LoVo (cell line): ENCODE results near the gene ATP2C2.
"Not testable (repeated sequence)": the region's sequence is repeated elsewhere in the genome, so short reads cannot be mapped to it uniquely, and the experiment has no call there.

Experiments
- DNase-seq: peaks from one replicate; pipeline ENCODE4 v3.0.0-alpha.2; 2016; ENCODE audit warnings: low spot score

The ATP2C2 gene

GRCh38 chr16:84398701-84399100 is 30.4 kb downstream of the ATP2C2 start:
- DNase-seq, result no peak

GRCh38 chr16:84399912-84400311 is 31.6 kb downstream of the ATP2C2 start:
- DNase-seq, result not testable (repeated sequence)

- DNase-seq, result not testable (repeated sequence)
Measured at GRCh38 chr16:84403435-84403834, 35.1 kb downstream of the ATP2C2 start.

GRCh38 chr16:84404324-84404723 is 36.0 kb downstream of the ATP2C2 start:
- no peak for DNase-seq

GRCh38 chr16:84404936-84405639 is 36.8 kb downstream of the ATP2C2 start:
- no peak for DNase-seq

- DNase-seq, result no peak
Measured at GRCh38 chr16:84406006-84406963, 37.9 kb downstream of the ATP2C2 start.

GRCh38 chr16:84407588-84408313 is 39.4 kb downstream of the ATP2C2 start:
- DNase-seq, result no peak

DNA sequence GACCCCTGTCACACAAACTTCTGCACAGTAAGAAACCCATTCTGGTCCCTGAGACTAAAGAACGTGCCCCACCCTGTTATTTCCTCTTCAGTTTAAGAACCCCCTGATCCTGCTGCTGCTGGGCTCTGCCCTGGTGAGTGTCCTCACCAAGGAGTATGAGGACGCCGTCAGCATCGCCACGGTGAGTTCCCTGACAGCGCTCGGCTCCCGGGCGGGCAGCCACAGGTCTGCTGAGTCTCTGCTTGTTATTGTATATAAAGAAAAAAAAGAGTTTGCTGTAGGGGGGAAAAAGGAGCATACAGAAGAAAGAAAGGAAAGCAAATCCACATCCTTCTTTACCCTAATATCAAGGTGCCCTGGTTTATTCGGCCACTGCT is 40.0 kb downstream of the ATP2C2 start:
- DNase-seq, result no peak

- DNase-seq, result no peak
Measured at GRCh38 chr16:84408856-84409255, 40.5 kb downstream of the ATP2C2 start.

DNA sequence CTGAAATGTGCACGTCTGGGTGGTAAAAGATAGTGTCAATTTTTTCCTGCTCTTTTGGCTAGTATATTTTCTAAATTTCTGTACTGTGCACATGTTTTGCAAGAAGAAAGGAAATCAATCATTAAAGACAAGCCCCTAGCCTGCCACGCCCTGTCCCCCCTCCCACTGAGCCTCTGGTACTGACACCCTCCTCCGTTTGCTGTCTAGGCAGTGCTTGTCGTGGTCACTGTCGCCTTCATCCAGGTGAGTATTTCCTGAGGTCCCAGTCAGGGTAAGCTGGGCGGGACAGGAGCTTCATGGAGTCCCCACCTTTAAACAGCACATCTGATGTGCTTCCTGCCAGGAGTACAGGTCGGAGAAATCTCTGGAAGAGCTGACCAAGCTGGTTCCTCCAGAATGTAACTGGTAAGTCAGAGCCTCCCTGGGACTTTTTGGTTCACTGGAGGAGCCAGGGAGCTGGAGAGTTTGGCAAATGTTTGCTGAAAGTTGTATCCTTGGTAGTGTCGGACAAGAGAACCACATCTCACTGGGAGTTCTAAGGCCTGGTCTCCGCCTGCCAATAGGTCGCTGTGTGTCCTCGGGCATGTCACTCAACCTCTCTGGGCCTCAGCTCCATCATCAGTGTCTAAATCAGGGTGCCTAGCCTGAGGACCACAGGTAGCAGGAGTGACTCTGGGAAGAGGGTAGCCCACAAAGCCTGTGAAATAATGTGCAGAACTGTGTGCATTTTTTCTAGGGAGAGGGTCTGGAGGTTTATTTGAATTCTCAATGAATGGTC is 42.2 kb downstream of the ATP2C2 start:
- DNase-seq, result no peak

- no peak for DNase-seq
Measured at GRCh38 chr16:84411768-84412167, 43.4 kb downstream of the ATP2C2 start.

DNA sequence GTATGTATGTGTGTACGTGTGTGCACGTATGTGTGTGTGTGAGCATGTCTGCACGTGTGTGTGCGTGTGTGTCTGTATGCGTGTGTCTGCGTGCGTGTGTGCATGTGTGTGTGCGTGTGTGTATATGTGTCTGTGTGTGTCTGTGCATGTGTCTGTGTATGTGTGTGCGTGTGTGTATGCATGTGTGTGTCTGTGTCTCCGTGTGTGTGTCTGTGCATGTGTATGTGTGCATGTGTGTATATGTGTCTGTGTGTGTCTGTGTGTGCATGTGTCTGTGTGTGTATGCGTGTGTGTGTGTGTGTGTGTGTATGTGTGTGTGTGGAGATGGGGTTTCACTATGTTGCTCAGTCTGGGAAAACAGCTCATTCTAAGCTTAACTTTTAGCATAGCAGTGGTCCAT is 43.9 kb downstream of the ATP2C2 start:
- DNase-seq, result no peak

DNA sequence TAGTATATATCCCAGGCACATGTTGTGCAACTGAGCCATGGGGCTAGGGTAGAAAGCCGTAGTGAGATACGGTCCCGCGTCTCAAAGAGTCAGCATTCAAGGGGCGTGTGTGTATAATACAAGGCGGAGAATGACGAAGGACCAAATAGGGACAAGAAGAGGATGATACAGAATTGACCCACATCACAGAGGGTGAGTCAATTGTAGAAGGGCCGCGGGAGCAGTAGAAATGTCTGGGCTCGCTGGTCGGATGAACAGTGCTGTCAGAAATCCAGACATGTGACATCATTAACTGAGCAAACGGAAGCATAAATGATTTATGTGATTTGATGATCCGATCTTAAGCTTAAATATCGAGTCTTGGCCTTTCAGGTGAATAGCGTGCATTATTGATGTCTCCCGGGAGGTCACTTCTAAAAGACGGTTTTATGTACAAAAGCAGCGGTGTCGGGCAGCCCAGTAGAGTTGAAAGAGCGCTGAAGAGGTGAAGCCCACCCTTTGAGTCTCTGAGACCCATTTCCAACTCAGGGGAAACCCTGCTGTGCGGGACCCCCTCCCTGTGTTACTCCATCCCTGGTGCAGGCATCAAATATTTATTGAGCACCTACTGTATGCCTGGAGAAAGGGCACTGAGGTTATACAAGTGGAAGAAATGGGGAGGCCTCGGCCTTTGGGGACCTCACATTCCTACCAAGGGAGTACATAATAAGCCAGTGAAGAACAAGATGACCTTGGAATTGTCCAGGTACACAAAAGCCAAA is 45.1 kb downstream of the ATP2C2 start:
- DNase-seq, result no peak

DNA sequence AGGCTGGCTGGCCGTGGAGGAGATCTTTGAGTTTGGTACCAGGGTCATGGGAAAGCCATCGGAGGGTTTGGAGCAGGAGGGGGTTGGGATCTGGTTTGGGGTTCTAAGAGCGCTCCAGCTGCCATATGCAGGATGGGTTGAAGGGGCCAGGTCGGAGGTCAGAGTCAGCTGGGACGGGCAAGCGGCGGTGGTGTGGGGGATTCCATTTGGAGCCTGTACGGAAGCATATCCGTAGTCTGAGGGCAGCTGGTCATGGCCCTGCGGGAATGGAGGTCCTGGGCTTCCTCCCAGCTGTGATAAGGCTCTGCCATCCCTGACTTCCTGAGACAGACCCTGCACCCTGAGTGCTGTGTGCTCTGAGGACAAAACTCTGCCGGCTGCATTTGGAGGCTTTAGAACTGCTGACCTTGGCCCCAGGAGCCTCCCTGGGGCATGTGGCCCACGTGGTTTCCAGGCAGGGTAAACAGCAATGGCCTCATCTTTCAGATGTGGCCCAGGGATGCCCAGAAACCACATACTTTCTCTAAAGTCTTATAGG is 46.5 kb downstream of the ATP2C2 start:
- no peak for DNase-seq

DNA sequence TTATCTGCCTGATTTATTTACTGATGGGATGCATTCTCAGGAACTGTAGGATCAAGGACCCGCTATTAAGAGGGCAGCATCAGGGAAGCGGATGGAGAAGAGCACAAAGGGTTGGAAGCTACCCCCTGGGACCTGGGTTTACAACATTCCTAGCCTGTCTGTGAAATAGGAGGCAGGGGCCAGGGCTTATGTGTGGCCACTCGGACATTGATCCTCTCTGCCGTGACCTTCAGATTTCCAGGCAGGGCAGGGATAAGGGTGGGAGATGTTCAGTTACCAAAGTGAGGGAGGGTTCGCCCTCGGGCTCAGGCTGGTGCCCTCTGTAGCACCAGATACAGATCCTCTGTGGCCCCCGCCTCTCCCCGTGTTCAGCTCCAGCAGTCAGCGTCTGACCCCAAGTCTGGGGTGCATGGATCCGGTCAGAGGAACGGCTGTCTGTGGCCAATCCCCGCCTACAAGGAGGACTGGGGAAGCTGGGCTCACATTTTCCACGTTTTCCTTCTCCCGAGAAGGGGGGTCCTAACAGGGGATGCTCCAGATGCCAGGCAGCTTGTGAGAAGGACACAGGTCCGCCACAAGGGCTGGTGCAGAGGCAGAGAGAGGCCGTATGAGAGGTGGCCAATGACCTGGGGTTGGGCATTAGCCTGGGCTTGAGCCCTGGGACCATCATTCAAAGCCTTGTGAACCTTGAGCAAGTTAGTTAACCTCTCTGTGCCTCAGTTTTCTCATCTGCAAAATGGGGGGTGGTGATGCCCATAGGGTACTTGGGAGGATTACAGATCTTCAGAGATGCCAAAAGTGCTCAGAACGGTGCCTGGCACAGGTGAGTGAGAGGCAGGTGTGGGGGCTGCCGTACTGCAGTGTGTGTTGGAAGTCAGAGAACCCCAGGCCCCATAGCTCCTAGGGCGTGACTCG is 48.3 kb downstream of the ATP2C2 start:
- no peak for DNase-seq

GRCh38 chr16:84418056-84418849 is 49.9 kb downstream of the ATP2C2 start:
- no peak for DNase-seq

- DNase-seq, result no peak
Measured at GRCh38 chr16:84419730-84420129, 51.4 kb downstream of the ATP2C2 start.

DNA sequence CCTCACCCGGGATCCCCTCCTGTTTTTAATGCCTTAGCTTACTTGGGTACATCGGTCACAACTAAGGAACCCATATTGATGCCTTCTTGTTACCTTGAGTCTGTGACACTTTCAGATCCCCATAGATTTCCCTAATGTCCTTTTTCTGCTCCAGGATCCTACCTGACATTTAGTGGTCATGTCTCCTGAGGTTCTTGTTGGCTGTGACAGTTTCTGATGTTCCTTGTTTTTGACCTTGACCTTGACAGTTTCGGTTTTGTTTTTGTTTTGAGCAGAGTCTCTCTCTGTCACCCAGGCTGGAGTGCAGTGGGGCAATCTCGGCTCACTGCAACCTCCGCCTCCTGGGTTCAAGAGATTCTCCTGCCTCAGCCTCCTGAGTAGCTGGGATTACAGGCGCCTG is 52.2 kb downstream of the ATP2C2 start:
- not testable (repeated sequence) for DNase-seq
